SU-DHL-6 (cell line): Measurements from ENCODE around the gene UBQLN2.

Source experiments
- CTCF ChIP-seq: fragments of 200-600 bp; sonication (generic); IDR thresholded peaks from one replicate; pipeline ENCODE4 v1.5.1; 2017; ENCODE audit warnings: antibody characterized with exemption, mild to moderate bottlenecking, low read length, moderate library complexity; ENCODE audit not compliant: insufficient read depth, poor library complexity, severe bottlenecking
- EZH2phosphoT487 ChIP-seq: fragments of 200-600 bp; sonication (generic), shearing (Covaris generic); conservative IDR thresholded peaks from 2 replicates; pipeline ENCODE4 v1.6.1; 2018; ENCODE audit warnings: mild to moderate bottlenecking, antibody characterized with exemption, low read length, moderate library complexity, mixed read lengths

GRCh38 chrX:56564164-56564885 lies 898 bp downstream of the UBQLN2 start:
- no peak for TF ChIP-seq CTCF
- no peak for TF ChIP-seq EZH2phosphoT487
